GM11168 (cell line): ENCODE measurements around the gene YES1.
"Not testable (repeated sequence)": the region's sequence is repeated elsewhere in the genome, so short reads cannot be mapped to it uniquely, and the experiment has no call there.

Experiments
- in situ Hi-C: fragments of 300-500 bp; cut with MboI; formaldehyde crosslinking; loops from one replicate; pipeline ENCODE4 v1.12.0; 2022; ENCODE audit warnings: low sequenced_read_pairs; ENCODE audit not compliant: unreplicated experiment

Gene YES1

GRCh38 chr18:825891-826585 lies 14.0 kb upstream of the YES1 start:
- in situ Hi-C loops, result no loop called here

GRCh38 chr18:824179-824578 lies 12.1 kb upstream of the YES1 start:
- in situ Hi-C loops, result no loop called here

- in situ Hi-C loops, result no loop called here
These were observed 8.6 kb upstream of the YES1 start for GRCh38 chr18:820591-821165.

- in situ Hi-C loops, result no loop called here
These were observed 4.8 kb upstream of the YES1 start for GRCh38 chr18:816869-817268.

- in situ Hi-C loops, result no loop called here
These were observed 4.1 kb upstream of the YES1 start for GRCh38 chr18:816088-816653.

GRCh38 chr18:815353-815752 lies 3.3 kb upstream of the YES1 start:
- in situ Hi-C loops, result no loop called here

- in situ Hi-C loops, result no loop called here
These were observed 2.5 kb upstream of the YES1 start for GRCh38 chr18:814300-815084.

- in situ Hi-C loops, result no loop called here
These were observed 1.4 kb upstream of the YES1 start for GRCh38 chr18:813172-814071.

- in situ Hi-C loops, result no loop called here
These were observed 532 bp upstream of the YES1 start for GRCh38 chr18:812376-813171.

GRCh38 chr18:811182-811891 lies 705 bp downstream of the YES1 start:
- in situ Hi-C loops, result no loop called here

GRCh38 chr18:809985-810642 lies 1.9 kb downstream of the YES1 start:
- in situ Hi-C loops, result no loop called here

- in situ Hi-C loops, result not testable (repeated sequence)
These were observed 2.8 kb downstream of the YES1 start for GRCh38 chr18:809228-809627.

GRCh38 chr18:808502-808901 lies 3.5 kb downstream of the YES1 start:
- in situ Hi-C loops, result no loop called here

- in situ Hi-C loops, result no loop called here
These were observed 4.0 kb downstream of the YES1 start for GRCh38 chr18:808086-808485.

- in situ Hi-C loops, result no loop called here
These were observed 6.3 kb downstream of the YES1 start for GRCh38 chr18:805755-806110.

GRCh38 chr18:805008-805754 lies 6.9 kb downstream of the YES1 start:
- in situ Hi-C loops, result no loop called here

- in situ Hi-C loops, result no loop called here
These were observed 10.9 kb downstream of the YES1 start for GRCh38 chr18:801137-801536.

GRCh38 chr18:799943-800342 lies 12.1 kb downstream of the YES1 start:
- in situ Hi-C loops, result no loop called here
